ENCODE data around the gene PDE4B. TPM values are rescaled to one million over a fixed set of nuclear protein-coding genes. Genes with fewer than 3 reads are reported as not detected.
"Not testable (repeated sequence)": the region's sequence is repeated elsewhere in the genome, so short reads cannot be mapped to it uniquely, and the experiment has no call there.

PDE4B gene
- polyA plus RNA-seq, 1 donor (not counting 4 experiments of a cell fraction or from before 2014, with no cell fraction given): 0.29 TPM

GRCh38 chr1:66055092-66055491, 262.4 kb downstream of the PDE4B start:
- Histone ChIP-seq H3K27ac (ENCODE audit: control insufficient read depth, insufficient read depth, low read length) (no peak overlapping the region), H4K20me1 (ENCODE audit: control insufficient read depth, extremely low read depth, insufficient read depth, low read length) (no peaks in the 10 kb centered on the region), H3K9me1 (ENCODE audit: control insufficient read depth, extremely low read depth, insufficient read depth, low read length) (no peaks in the 10 kb centered on the region), H3K9me3 (ENCODE audit: control insufficient read depth, low read depth, low read length) (no peaks in the 10 kb centered on the region), H3K9ac (ENCODE audit: control insufficient read depth, extremely low read depth, insufficient read depth, low read length) (no peak overlapping the region), H3K4me2 (ENCODE audit: control insufficient read depth, extremely low read depth, insufficient read depth, low read depth, low read length) (no peak overlapping the region), H2AFZ (ENCODE audit: control insufficient read depth, low read length) (no peak overlapping the region), H3K27me3 (ENCODE audit: control insufficient read depth, extremely low read depth, insufficient read depth, low read length) (no peaks in the 10 kb centered on the region), H3K79me2 (ENCODE audit: control insufficient read depth, insufficient read depth, low read length) (no peaks in the 10 kb centered on the region), H3K4me1 (ENCODE audit: control insufficient read depth, extremely low read depth, insufficient read depth, low read length) (no peaks in the 10 kb centered on the region), H3K4me3 (ENCODE audit: control insufficient read depth in 2 of 3, extremely low read depth in 1 of 3, insufficient read depth in 2 of 3, low read depth in 1 of 3, low read length in 3 of 3) (no peak overlapping the region), H3K36me3 (ENCODE audit: control insufficient read depth in 2 of 2, extremely low read depth in 1 of 2, insufficient read depth in 2 of 2, low read length in 2 of 2) (no peaks in the 10 kb centered on the region)
- dilution Hi-C loops (cut with MboI; ENCODE audit: extremely low pct_ligation_motif_present, low sequenced_read_pairs): no loop called here
- FAIRE-seq (no peak), DNase-seq (ENCODE audit: low read depth, low spot score) (no peak)
- TF ChIP-seq CTCF (optimal IDR thresholded peaks at IDR 0.05 in 1 of 3, IDR thresholded peaks at IDR 0.05 in 1 of 3, conservative IDR thresholded peaks at IDR 0.05 in 1 of 3; ENCODE audit: extremely low read depth in 1 of 3, insufficient read depth in 2 of 3, low read length in 3 of 3) (no peak), EZH2 (IDR thresholded peaks at IDR 0.05; ENCODE audit: low read length) (no peak)

- H4K20me1 ChIP-seq (ENCODE audit: control insufficient read depth, extremely low read depth, insufficient read depth, low read length); H3K4me3 ChIP-seq (ENCODE audit: control insufficient read depth in 2 of 3, extremely low read depth in 1 of 3, insufficient read depth in 2 of 3, low read depth in 1 of 3, low read length in 3 of 3); H3K27ac ChIP-seq (ENCODE audit: control insufficient read depth, insufficient read depth, low read length); H3K9ac ChIP-seq (ENCODE audit: control insufficient read depth, extremely low read depth, insufficient read depth, low read length); H3K4me1 ChIP-seq (ENCODE audit: control insufficient read depth, extremely low read depth, insufficient read depth, low read length); H3K79me2 ChIP-seq (ENCODE audit: control insufficient read depth, insufficient read depth, low read length); FAIRE-seq; H3K4me2 ChIP-seq (ENCODE audit: control insufficient read depth, extremely low read depth, insufficient read depth, low read depth, low read length); H2AFZ ChIP-seq (ENCODE audit: control insufficient read depth, low read length); H3K27me3 ChIP-seq (ENCODE audit: control insufficient read depth, extremely low read depth, insufficient read depth, low read length); H3K36me3 ChIP-seq (ENCODE audit: control insufficient read depth in 2 of 2, extremely low read depth in 1 of 2, insufficient read depth in 2 of 2, low read length in 2 of 2); dilution Hi-C loops (cut with MboI; ENCODE audit: extremely low pct_ligation_motif_present, low sequenced_read_pairs); H3K9me3 ChIP-seq (ENCODE audit: control insufficient read depth, low read depth, low read length); H3K9me1 ChIP-seq (ENCODE audit: control insufficient read depth, extremely low read depth, insufficient read depth, low read length); DNase-seq (ENCODE audit: low read depth, low spot score): not testable (repeated sequence)
Measured at GRCh38 chr1:66057448-66057847, 264.8 kb downstream of the PDE4B start.

- H3K79me2 ChIP-seq (ENCODE audit: control insufficient read depth, insufficient read depth, low read length): no peaks in the 10 kb centered on the region
- no peak for FAIRE-seq
Measured at GRCh38 chr1:66058558-66058957, 265.9 kb downstream of the PDE4B start.

More at GRCh38 chr1:66058558-66058957, 265.9 kb downstream of the PDE4B start:
- H3K36me3 ChIP-seq (ENCODE audit: control insufficient read depth in 2 of 2, extremely low read depth in 1 of 2, insufficient read depth in 2 of 2, low read length in 2 of 2): no peaks in the 10 kb centered on the region
- H3K9ac ChIP-seq (ENCODE audit: control insufficient read depth, extremely low read depth, insufficient read depth, low read length): no peak overlapping the region
- dilution Hi-C loops (cut with MboI; ENCODE audit: extremely low pct_ligation_motif_present, low sequenced_read_pairs): no loop called here
- no peaks in the 10 kb centered on the region for H3K9me3 ChIP-seq (ENCODE audit: control insufficient read depth, low read depth, low read length)
- no peaks in the 10 kb centered on the region for H4K20me1 ChIP-seq (ENCODE audit: control insufficient read depth, extremely low read depth, insufficient read depth, low read length)
- no peaks in the 10 kb centered on the region for H3K4me1 ChIP-seq (ENCODE audit: control insufficient read depth, extremely low read depth, insufficient read depth, low read length)
- no peak overlapping the region for H3K4me2 ChIP-seq (ENCODE audit: control insufficient read depth, extremely low read depth, insufficient read depth, low read depth, low read length)
- no peak for TF ChIP-seq EZH2 (IDR thresholded peaks at IDR 0.05; ENCODE audit: low read length)
- no peak for TF ChIP-seq CTCF (optimal IDR thresholded peaks at IDR 0.05 in 1 of 3, IDR thresholded peaks at IDR 0.05 in 1 of 3, conservative IDR thresholded peaks at IDR 0.05 in 1 of 3; ENCODE audit: extremely low read depth in 1 of 3, insufficient read depth in 2 of 3, low read length in 3 of 3)
- H2AFZ ChIP-seq (ENCODE audit: control insufficient read depth, low read length): no peak overlapping the region
- H3K4me3 ChIP-seq (ENCODE audit: control insufficient read depth in 2 of 3, extremely low read depth in 1 of 3, insufficient read depth in 2 of 3, low read depth in 1 of 3, low read length in 3 of 3): no peak overlapping the region
- DNase-seq (ENCODE audit: low read depth, low spot score): no peak
- no peaks in the 10 kb centered on the region for H3K9me1 ChIP-seq (ENCODE audit: control insufficient read depth, extremely low read depth, insufficient read depth, low read length)
- no peak overlapping the region for H3K27ac ChIP-seq (ENCODE audit: control insufficient read depth, insufficient read depth, low read length)
- H3K27me3 ChIP-seq (ENCODE audit: control insufficient read depth, extremely low read depth, insufficient read depth, low read length): no peaks in the 10 kb centered on the region

Data from keratinocyte (primary cell).